OCI-LY7 (cell line): ENCODE results near the gene EMP1.

Source experiments
- EZH2phosphoT487 ChIP-seq: fragments of 200-600 bp; sonication (generic); IDR thresholded peaks from 2 replicates; pipeline ENCODE4 v1.6.1; 2018; ENCODE audit warnings: low read depth, borderline replicate concordance, mild to moderate bottlenecking, mixed run types, antibody characterized with exemption, low read length, moderate library complexity, mixed read lengths
- TF ChIP-seq, protein P1 (sequence below): fragments of 200-600 bp; sonication (generic); conservative IDR thresholded peaks from 2 replicates; pipeline ENCODE4 v1.5.1; 2014; ENCODE audit warnings: mild to moderate bottlenecking, antibody characterized with exemption, low read length, moderate library complexity, mixed read lengths

DNA sequence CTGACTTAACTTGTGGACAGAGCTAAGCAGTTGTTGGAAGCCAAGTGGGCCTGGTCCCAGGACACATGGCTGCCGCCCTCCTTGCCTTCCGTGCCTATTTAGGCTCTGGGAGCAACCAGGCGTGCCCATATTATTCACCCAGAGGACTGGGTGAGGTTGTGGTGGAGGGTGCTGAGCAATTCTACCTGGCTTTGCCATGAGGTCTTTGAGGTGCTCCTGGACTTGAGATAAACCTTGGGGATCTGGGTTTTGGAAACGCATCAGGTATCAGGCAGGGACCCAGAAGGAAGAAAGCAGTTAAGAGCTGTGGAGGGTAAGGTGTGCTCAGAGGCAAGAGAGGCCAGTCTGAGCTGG, 60.1 kb downstream of the EMP1 start:
- TF ChIP-seq, protein P1, sequence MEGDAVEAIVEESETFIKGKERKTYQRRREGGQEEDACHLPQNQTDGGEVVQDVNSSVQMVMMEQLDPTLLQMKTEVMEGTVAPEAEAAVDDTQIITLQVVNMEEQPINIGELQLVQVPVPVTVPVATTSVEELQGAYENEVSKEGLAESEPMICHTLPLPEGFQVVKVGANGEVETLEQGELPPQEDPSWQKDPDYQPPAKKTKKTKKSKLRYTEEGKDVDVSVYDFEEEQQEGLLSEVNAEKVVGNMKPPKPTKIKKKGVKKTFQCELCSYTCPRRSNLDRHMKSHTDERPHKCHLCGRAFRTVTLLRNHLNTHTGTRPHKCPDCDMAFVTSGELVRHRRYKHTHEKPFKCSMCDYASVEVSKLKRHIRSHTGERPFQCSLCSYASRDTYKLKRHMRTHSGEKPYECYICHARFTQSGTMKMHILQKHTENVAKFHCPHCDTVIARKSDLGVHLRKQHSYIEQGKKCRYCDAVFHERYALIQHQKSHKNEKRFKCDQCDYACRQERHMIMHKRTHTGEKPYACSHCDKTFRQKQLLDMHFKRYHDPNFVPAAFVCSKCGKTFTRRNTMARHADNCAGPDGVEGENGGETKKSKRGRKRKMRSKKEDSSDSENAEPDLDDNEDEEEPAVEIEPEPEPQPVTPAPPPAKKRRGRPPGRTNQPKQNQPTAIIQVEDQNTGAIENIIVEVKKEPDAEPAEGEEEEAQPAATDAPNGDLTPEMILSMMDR = no peak
- TF ChIP-seq EZH2phosphoT487 = no peak
